CD14-positive monocyte (primary cell): ENCODE results near the gene VCL. TPM values are rescaled to one million over a fixed set of nuclear protein-coding genes. Genes with fewer than 3 reads are reported as not detected.
A peak's percentile ranks its signal among the peaks of the same experiment; 100 is the strongest.

Source experiments
- DNase-seq, 3 donors: peaks; one replicate each; pipeline ENCODE4 v3.0.0-alpha.2; 2011 to 2022
- H2AFZ ChIP-seq: 2 replicates; pipeline ENCODE4 v1.6.0; 2012; ENCODE audit warnings: mild to moderate bottlenecking, low read depth, low read length, inconsistent platforms; ENCODE audit not compliant: insufficient read depth, poor library complexity, severe bottlenecking
- H3K27ac ChIP-seq, 2 donors: 1 replicate in 1 of 2; 2 replicates in 1 of 2; pipeline ENCODE4 v1.5.1; 2012 to 2013; ENCODE audit warnings: low read length in 2 of 2, control low read depth in 1 of 2, inconsistent platforms in 1 of 2, low read depth in 1 of 2, mild to moderate bottlenecking in 1 of 2
- H3K27me3 ChIP-seq, 2 donors: one replicate each; pipeline versions ENCODE4 v1.6.0 to v1.6.1; 2011 to 2013; ENCODE audit warnings: low read length in 2 of 2; ENCODE audit not compliant: control insufficient read depth in 2 of 2, insufficient read depth in 2 of 2
- H3K36me3 ChIP-seq, 2 donors: replicated peaks in 1 of 2; 1 replicate in 1 of 2; 2 replicates in 1 of 2; pipeline versions ENCODE4 v1.5.1 to v1.6.1; 2012 to 2013; ENCODE audit warnings: low read length in 2 of 2, control low read depth in 1 of 2, inconsistent platforms in 1 of 2, mild to moderate bottlenecking in 1 of 2; ENCODE audit not compliant: insufficient read depth in 2 of 2, control insufficient read depth in 1 of 2
- H3K4me1 ChIP-seq, 2 donors: 1 replicate in 1 of 2; 2 replicates in 1 of 2; pipeline versions ENCODE4 v1.5.1 to v1.6.1; 2012 to 2013; ENCODE audit warnings: low read length in 2 of 2, control low read depth in 1 of 2, inconsistent platforms in 1 of 2, mild to moderate bottlenecking in 1 of 2, moderate library complexity in 1 of 2; ENCODE audit not compliant: insufficient read depth in 2 of 2, control insufficient read depth in 1 of 2
- H3K4me2 ChIP-seq: replicated peaks from 2 replicates; pipeline ENCODE3; 2012; ENCODE audit warnings: low read length, moderate library complexity, mild to moderate bottlenecking; ENCODE audit not compliant: poor library complexity, severe bottlenecking; ENCODE audit errors: extremely low read depth
- H3K4me3 ChIP-seq, 3 experiments: fragments of 200-600 bp in 1 of 3; sonication (generic) in 1 of 3; replicated peaks in 1 of 3; 1 replicate in 2 of 3; 2 replicates in 1 of 3; pipeline ENCODE4 v1.5.1; 2011 to 2013; ENCODE audit warnings: low read length in 3 of 3, mild to moderate bottlenecking in 3 of 3, control low read depth in 2 of 3, low read depth in 2 of 3, inconsistent platforms in 1 of 3, moderate library complexity in 1 of 3
- H3K79me2 ChIP-seq: 2 replicates; pipeline ENCODE4 v1.6.0; 2012; ENCODE audit warnings: mild to moderate bottlenecking, control low read depth, inconsistent platforms, low read length, moderate library complexity; ENCODE audit not compliant: insufficient read depth
- H3K9ac ChIP-seq: 2 replicates; pipeline ENCODE4 v1.6.0; 2017; ENCODE audit warnings: low read length, mild to moderate bottlenecking; ENCODE audit not compliant: insufficient read depth, poor library complexity, severe bottlenecking
- H3K9me3 ChIP-seq, 2 donors: replicated peaks in 1 of 2; 1 replicate in 1 of 2; 2 replicates in 1 of 2; pipeline versions ENCODE4 v1.5.1 to v1.6.1; 2012 to 2013; ENCODE audit warnings: low read length in 2 of 2, control low read depth in 1 of 2; ENCODE audit not compliant: control insufficient read depth in 1 of 2, insufficient read depth in 1 of 2
- H4K20me1 ChIP-seq: 2 replicates; pipeline ENCODE4 v1.6.0; 2012; ENCODE audit warnings: mild to moderate bottlenecking, low read length, control low read depth, moderate library complexity; ENCODE audit not compliant: insufficient read depth
- H3K27ac Mint-ChIP-seq, 7 donors: one replicate each; pipeline ENCODE4 v1.8.0; 2020; ENCODE audit warnings: mild to moderate bottlenecking in 7 of 7, mixed read lengths in 7 of 7, moderate library complexity in 6 of 7, inconsistent platforms in 2 of 7
- H3K27me3 Mint-ChIP-seq, 3 donors: one replicate each; pipeline ENCODE4 v1.8.0; 2021 to 2022; ENCODE audit warnings: low read depth in 3 of 3, mild to moderate bottlenecking in 3 of 3, mixed read lengths in 3 of 3, moderate library complexity in 3 of 3, inconsistent platforms in 1 of 3
- H3K36me3 Mint-ChIP-seq, 2 donors: one replicate each; pipeline ENCODE4 v1.8.0; 2020; ENCODE audit warnings: mixed read lengths in 2 of 2, inconsistent platforms in 1 of 2, mild to moderate bottlenecking in 1 of 2
- H3K4me1 Mint-ChIP-seq: one replicate; pipeline ENCODE4 v1.8.0; 2020; ENCODE audit warnings: mild to moderate bottlenecking, mixed read lengths
- H3K4me3 Mint-ChIP-seq, 2 donors: one replicate each; pipeline ENCODE4 v1.8.0; 2020; ENCODE audit warnings: mild to moderate bottlenecking in 2 of 2, mixed read lengths in 2 of 2, moderate library complexity in 1 of 2
- H3K9me3 Mint-ChIP-seq, 7 donors: one replicate each; pipeline ENCODE4 v1.8.0; 2020 to 2022; ENCODE audit warnings: mixed read lengths in 7 of 7, mild to moderate bottlenecking in 6 of 7, moderate library complexity in 6 of 7, inconsistent platforms in 2 of 7
- WGBS: methylation state at CpG from one replicate; pipeline ENCODE4 v1.1.5; 2013; ENCODE audit warnings: missing lambda C conversion rate; ENCODE audit not compliant: insufficient coverage; 5-methylcytosine and 5-hydroxymethylcytosine counted together
- intact Hi-C, 2 donors: fragments of 100-400 bp; cut with micrococcal nuclease; formaldehyde crosslinking; loops; one replicate each; pipeline versions ENCODE4 v1.15.0 to v1.15.1; 2023
- polyA plus RNA-seq, 3 donors: library from polyadenylated mRNA; depleted of rRNA in 1 of 3; unstranded in 2 of 3; stranded (reverse) in 1 of 3; fragments of 300-500 nt in 2 of 3; fragments of >200 nt in 1 of 3; fragmentation: Illumina TruSeq in 2 of 3; gene quantifications; 1 replicate in 2 of 3; 2 replicates in 1 of 3; pipeline ENCODE4 v1.2.3, GENCODE V29; 2012 to 2021
- TF ChIP-seq, protein P1 (sequence below): fragments of 200-600 bp; IDR thresholded peaks from one replicate; pipeline ENCODE4 v1.8.0; 2022; ENCODE audit warnings: antibody characterized with exemption, mild to moderate bottlenecking

The VCL gene
- polyA plus RNA-seq, 3 donors: 39.1 to 68.4 (median 52.8) TPM

DNA sequence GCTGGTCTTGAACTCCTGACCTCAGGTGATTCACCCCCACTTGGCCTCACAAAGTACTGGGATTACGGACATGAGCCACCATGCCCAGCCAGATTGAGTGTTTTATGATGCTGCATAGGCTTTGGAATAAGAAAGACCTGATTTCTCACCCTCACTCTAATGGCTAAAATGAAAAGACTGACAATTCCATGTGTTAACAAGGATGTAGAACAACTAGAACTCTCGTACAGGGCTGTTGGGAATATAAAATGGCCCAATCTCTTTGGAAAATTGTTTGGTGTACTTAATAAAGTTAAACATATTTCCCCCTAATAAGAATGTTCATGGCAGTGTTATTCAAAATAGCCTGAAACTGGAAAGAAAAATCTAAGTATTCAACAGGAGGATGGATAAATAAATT, 43.2 kb upstream of the VCL start:
- H3K4me1 Mint-ChIP-seq: peaks cover 56% of the 10 kb centered on the region
- no peak overlapping the region for H3K4me3 Mint-ChIP-seq
- Histone ChIP-seq H4K20me1 (no peaks in the 10 kb centered on the region), H3K9ac (no peak overlapping the region), H3K36me3 (no peaks in the 10 kb centered on the region), H3K27ac (no peak overlapping the region), H3K4me2 (no peak overlapping the region), H3K79me2 (no peaks in the 10 kb centered on the region), H3K4me3 (no peak overlapping the region), H3K9me3 (no peaks in the 10 kb centered on the region), H3K4me1 (peaks cover 52 to 62% of the 10 kb centered on the region in 2 donors), H2AFZ (no peak overlapping the region), H3K27me3 (no peaks in the 10 kb centered on the region)
- intact Hi-C loops: loop anchor here (5.0 kb wide), 1 partner anchor 38 kb away; no protein-coding TSS in a partner anchor
- TF ChIP-seq, protein P1, sequence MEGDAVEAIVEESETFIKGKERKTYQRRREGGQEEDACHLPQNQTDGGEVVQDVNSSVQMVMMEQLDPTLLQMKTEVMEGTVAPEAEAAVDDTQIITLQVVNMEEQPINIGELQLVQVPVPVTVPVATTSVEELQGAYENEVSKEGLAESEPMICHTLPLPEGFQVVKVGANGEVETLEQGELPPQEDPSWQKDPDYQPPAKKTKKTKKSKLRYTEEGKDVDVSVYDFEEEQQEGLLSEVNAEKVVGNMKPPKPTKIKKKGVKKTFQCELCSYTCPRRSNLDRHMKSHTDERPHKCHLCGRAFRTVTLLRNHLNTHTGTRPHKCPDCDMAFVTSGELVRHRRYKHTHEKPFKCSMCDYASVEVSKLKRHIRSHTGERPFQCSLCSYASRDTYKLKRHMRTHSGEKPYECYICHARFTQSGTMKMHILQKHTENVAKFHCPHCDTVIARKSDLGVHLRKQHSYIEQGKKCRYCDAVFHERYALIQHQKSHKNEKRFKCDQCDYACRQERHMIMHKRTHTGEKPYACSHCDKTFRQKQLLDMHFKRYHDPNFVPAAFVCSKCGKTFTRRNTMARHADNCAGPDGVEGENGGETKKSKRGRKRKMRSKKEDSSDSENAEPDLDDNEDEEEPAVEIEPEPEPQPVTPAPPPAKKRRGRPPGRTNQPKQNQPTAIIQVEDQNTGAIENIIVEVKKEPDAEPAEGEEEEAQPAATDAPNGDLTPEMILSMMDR: no peak
- H3K27me3 Mint-ChIP-seq: peaks cover 0 to 2% (median 0%) of the 10 kb centered on the region in 3 donors
- no peaks in the 10 kb centered on the region for H3K36me3 Mint-ChIP-seq
- no peak overlapping the region for H3K27ac Mint-ChIP-seq
- no CpG with 5 or more reads among the region's 2 CpGs for WGBS
- no peak for DNase-seq
- H3K9me3 Mint-ChIP-seq: no peaks in the 10 kb centered on the region

DNA sequence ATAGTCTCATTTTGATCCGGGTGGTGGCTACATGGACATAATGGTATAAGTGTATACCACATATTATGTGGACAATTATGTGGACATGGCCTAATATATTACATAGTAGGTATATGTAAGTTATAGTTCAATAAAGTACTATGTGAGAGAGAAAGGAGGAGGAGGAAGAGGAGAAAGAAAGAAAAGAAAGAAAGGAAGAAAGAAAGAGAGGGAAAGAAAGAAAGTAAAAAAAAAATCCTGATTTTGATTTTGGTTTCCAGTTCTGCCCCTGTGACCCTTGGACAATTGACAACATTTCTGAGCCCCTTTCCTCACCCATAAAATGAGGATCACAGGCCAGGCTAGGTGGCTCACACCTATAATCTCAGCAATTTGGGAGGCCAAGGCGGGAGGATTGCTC, 42.2 kb upstream of the VCL start:
- no peaks in the 10 kb centered on the region for H3K9me3 Mint-ChIP-seq
- H3K79me2 ChIP-seq: no peaks in the 10 kb centered on the region
- H2AFZ ChIP-seq: no peak overlapping the region
- peaks cover 0 to 2% (median 0%) of the 10 kb centered on the region in 3 donors for H3K27me3 Mint-ChIP-seq
- no CpG with 5 or more reads among the region's 2 CpGs for WGBS
- H3K4me1 ChIP-seq: peaks cover 56 to 68% of the 10 kb centered on the region in 2 donors
- no peak overlapping the region for H3K4me2 ChIP-seq
- H3K4me3 Mint-ChIP-seq: no peak overlapping the region
- no peaks in the 10 kb centered on the region for H3K36me3 ChIP-seq
- peak overlapping the region; percentile 77 to 82 for H3K27ac ChIP-seq
- no peaks in the 10 kb centered on the region for H4K20me1 ChIP-seq
- peaks cover 62% of the 10 kb centered on the region for H3K4me1 Mint-ChIP-seq
- no peak overlapping the region for H3K4me3 ChIP-seq
- H3K36me3 Mint-ChIP-seq: no peaks in the 10 kb centered on the region
- TF ChIP-seq, protein P1: no peak
- no peaks in the 10 kb centered on the region for H3K9me3 ChIP-seq
- H3K27ac Mint-ChIP-seq: peak overlapping the region in 6 of 7 donors; percentile 26 to 79 (median 54)
- H3K27me3 ChIP-seq: no peaks in the 10 kb centered on the region
- H3K9ac ChIP-seq: no peak overlapping the region
- no peak for DNase-seq
- intact Hi-C loops: loop anchor here (5.0 kb wide), 1 partner anchor 37 kb away; no protein-coding TSS in a partner anchor
